Lower leg skin (tissue), 3 donors: ENCODE data around the gene BICRA.

Experiments used
- CTCF ChIP-seq, 3 donors: fragments of 450-650 bp; IDR thresholded peaks; one replicate each; pipeline ENCODE4 v1.5.1; 2016; ENCODE audit warnings: antibody characterized with exemption in 3 of 3, mild to moderate bottlenecking in 3 of 3, moderate library complexity in 2 of 3
- POLR2A ChIP-seq, 2 donors: fragments of 450-650 bp; IDR thresholded peaks; one replicate each; pipeline ENCODE4 v1.6.1; 2016 to 2017; ENCODE audit warnings: antibody characterized with exemption in 2 of 2, mild to moderate bottlenecking in 1 of 2, moderate library complexity in 1 of 2

DNA sequence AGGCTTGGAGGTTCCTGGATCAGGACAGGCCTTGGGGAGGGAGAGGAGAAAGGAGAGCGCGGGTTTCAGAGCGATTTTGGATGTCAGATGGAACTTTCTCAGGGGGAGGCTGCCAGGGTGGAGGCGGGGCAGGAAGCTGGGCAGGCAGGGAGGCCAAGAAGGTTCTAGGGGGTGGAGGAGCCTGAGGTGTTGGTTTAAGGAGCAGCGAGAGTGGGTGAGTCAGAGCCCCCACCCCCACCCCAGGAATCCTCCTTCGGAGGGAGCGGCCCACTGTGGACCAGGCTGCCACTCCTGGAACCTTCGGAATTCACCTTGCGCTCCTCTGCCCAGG lies 120.5 kb downstream of the BICRA start:
- TF ChIP-seq POLR2A (IDR thresholded peaks at IDR 0.05) (no peak), CTCF (IDR thresholded peaks at IDR 0.05) (no peak)
